ENCODE data around the gene FARS2.
A peak's percentile ranks its signal among the peaks of the same experiment; 100 is the strongest.

FARS2 gene

GRCh38 chr6:5260661-5261544 is at the start of gene FARS2, which contains the start of gene LYRM4:
FARS2 (plus strand) TSS chr6:5261513.
LYRM4 (minus strand) TSS chr6:5260950; CDS start chr6:5260733, 217 bp downstream.
- DNase-seq: peak; percentile 60

- DNase-seq: no peak
Measured at GRCh38 chr6:5213836-5214235, 47.5 kb upstream of the FARS2 start.

GRCh38 chr6:5214570-5215052 is 46.7 kb upstream of the FARS2 start:
- no peak for DNase-seq

- DNase-seq: no peak
Measured at GRCh38 chr6:5215159-5215558, 46.2 kb upstream of the FARS2 start.

GRCh38 chr6:5215799-5216198 is 45.5 kb upstream of the FARS2 start:
- DNase-seq: no peak

- no peak for DNase-seq
Measured at GRCh38 chr6:5217356-5217755, 44.0 kb upstream of the FARS2 start.

- DNase-seq: no peak
Measured at GRCh38 chr6:5219011-5219691, 42.2 kb upstream of the FARS2 start.

GRCh38 chr6:5220443-5220842 is 40.9 kb upstream of the FARS2 start:
- no peak for DNase-seq

GRCh38 chr6:5223309-5223708 is 38.0 kb upstream of the FARS2 start:
- DNase-seq: no peak

- DNase-seq: no peak
Measured at GRCh38 chr6:5229356-5229755, 32.0 kb upstream of the FARS2 start.

GRCh38 chr6:5230081-5230480 is 31.2 kb upstream of the FARS2 start:
- DNase-seq: no peak

- DNase-seq: no peak
Measured at GRCh38 chr6:5231289-5231688, 30.0 kb upstream of the FARS2 start.

- no peak for DNase-seq
Measured at GRCh38 chr6:5234874-5235273, 26.4 kb upstream of the FARS2 start.

GRCh38 chr6:5235830-5236229 is 25.5 kb upstream of the FARS2 start:
- DNase-seq: no peak

- no peak for DNase-seq
Measured at GRCh38 chr6:5237805-5238204, 23.5 kb upstream of the FARS2 start.

GRCh38 chr6:5238336-5238735 is 23.0 kb upstream of the FARS2 start:
- no peak for DNase-seq

GRCh38 chr6:5241252-5241651 is 20.1 kb upstream of the FARS2 start:
- DNase-seq: no peak

GRCh38 chr6:5243069-5243468 is 18.2 kb upstream of the FARS2 start:
- DNase-seq: no peak

- DNase-seq: no peak
Measured at GRCh38 chr6:5246141-5247097, 14.9 kb upstream of the FARS2 start.

- DNase-seq: no peak
Measured at GRCh38 chr6:5247201-5247600, 14.1 kb upstream of the FARS2 start.

- DNase-seq: no peak
Measured at GRCh38 chr6:5248302-5249098, 12.8 kb upstream of the FARS2 start.
